IPS DF 4.7 (cell line): Measurements from ENCODE around the gene NPY1R.

Source experiments
- DNase-seq: peaks from one replicate; pipeline ENCODE4 v3.0.0-alpha.2; 2013; ENCODE audit warnings: low spot score; ENCODE audit errors: extremely low read depth

Gene NPY1R

DNA sequence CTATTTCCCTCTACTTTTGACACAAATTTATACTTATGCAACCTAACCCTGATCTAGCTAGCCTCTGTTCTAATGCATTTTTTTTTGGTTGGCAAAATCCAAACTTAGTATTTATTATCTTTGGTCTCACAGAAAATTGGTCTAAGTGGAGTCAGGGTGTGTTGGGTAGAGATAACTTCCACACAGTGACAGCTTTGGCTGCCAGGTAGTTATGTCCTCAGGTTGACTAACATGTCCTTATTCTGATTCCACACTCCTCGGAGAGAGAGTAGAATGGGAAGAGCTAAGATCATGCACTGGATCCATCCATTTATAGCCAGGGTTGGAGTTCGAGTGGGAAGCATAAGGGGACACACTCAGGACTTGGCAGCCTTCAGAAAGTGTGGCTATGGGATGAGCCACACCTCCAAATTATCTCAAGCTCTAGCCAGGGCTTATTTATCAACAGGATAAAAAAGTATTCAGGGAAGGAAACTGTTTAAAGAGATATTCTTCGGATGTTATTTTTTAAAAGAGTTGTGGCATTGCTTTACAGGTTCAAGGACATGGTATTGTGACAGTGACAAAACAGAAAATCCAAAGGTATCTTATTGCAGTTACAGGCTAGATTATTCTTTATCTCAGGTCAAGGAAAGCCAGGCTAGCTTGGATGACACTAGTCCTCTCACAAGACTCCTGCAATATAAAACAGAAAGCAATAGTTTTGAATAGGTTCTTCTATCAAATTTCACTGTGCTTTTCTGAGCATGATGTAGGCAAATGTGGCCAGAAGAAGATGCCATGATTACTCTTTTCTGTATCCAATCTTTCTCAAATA is 51.5 kb downstream of the NPY1R start:
- DNase-seq, result no peak

DNA sequence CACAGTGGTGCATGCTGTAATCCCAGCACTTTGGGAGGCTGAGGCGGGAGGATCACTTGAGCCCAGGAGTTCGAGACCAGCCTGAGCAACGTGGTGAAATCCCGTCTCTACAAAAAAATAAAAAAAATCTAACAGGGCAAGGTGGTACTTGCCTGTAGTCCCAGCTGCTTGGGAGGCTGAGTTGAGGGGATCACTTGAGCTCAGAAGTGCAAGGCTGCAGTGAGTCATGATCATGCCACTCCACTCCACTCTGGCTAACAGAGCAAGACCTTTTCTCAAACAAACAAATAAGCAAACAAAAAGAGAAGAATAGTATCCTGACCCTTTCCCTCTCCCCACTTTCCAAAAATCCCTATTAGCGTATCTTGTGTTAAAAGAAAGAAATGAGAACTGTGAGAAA is 52.7 kb downstream of the NPY1R start:
- DNase-seq, result no peak

- no peak for DNase-seq
These were observed 57.5 kb downstream of the NPY1R start for GRCh38 chr4:163274861-163275260.
